RWPE1 (cell line): ENCODE data around the gene RBMS2.

Source experiments
- CTCF ChIA-PET: fragments of 350-600 bp; sonication (Branson Sonifier 250); formaldehyde crosslinking; extraction: SDS; loops from one replicate; lab custom pipeline; 2021; lab: Yijun Ruan, JAX
- POLR2A ChIA-PET: fragments of 400-600 bp; formaldehyde crosslinking; extraction: SDS; loops from one replicate; lab custom pipeline; 2020; ENCODE audit warnings: antibody characterized with exemption; ENCODE audit not compliant: low non-redundant PET; lab: Yijun Ruan, JAX
- DNase-seq: peaks from one replicate; pipeline ENCODE4 v3.0.0; 2012; ENCODE audit warnings: low spot score
- H3K27ac ChIP-seq: fragments of 450-650 bp; 2 replicates; pipeline ENCODE4 v1.5.1; 2017
- CTCF ChIP-seq: fragments of 450-650 bp; conservative IDR thresholded peaks from 2 replicates; pipeline ENCODE4 v1.5.1; 2017; ENCODE audit warnings: low read depth, mild to moderate bottlenecking

Gene RBMS2

GRCh38 chr12:56632701-56633467 lies 111.3 kb downstream of the RBMS2 start:
- TF ChIP-seq CTCF, result no peak
- ChIA-PET POLR2A (no interaction called here), CTCF (no interaction called here)
- H3K27ac ChIP-seq, result peak overlapping the region; percentile 95
- no peak for DNase-seq

DNA sequence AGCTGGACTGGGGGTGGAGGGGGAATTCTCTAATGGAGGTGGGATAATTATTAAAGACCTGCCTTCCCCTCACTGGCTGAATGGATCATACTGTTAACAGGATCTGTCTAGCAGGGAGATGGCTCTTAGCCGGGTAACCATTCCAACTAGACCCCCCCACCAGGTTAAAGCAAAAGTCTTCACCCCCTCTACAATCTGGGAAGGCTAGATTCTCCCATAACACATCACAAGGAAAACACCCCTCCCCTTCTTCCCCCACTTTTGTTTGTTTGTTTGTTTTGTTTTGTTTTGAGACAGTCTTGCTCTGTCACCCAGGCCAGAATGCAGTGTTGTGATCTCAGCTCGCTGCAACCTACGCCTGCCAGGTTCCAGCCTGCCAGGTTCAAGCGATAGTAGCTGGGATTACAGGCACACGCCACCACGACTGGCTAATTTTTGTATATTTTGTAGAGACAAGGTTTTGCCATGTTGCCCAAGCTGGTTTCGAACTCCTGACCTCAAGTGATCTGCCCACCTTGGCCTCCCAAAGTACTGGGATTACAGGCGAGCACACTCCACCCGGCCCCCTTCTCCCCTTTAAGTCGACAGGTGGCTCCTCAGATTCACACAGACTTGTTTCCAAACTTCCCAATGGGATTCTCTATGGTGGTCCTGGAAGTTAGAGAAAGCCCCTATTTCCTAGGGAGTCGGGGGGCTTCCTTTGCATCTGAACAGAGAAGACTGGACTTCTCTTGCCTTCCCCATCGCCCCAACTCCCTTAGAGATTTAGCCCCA lies 112.0 kb downstream of the RBMS2 start:
- CTCF ChIA-PET, result interaction anchor here (0.5 kb wide), 1 partner anchor 11 kb away, joined by 3 read pairs; no protein-coding TSS in a partner anchor
- POLR2A ChIA-PET, result interaction anchor here (0.8 kb wide), 1 partner anchor 32 kb away, joined by 3 read pairs; no protein-coding TSS in a partner anchor
- H3K27ac ChIP-seq, result peak overlapping the region; percentile 95
- TF ChIP-seq CTCF, result no peak
- no peak for DNase-seq

DNA sequence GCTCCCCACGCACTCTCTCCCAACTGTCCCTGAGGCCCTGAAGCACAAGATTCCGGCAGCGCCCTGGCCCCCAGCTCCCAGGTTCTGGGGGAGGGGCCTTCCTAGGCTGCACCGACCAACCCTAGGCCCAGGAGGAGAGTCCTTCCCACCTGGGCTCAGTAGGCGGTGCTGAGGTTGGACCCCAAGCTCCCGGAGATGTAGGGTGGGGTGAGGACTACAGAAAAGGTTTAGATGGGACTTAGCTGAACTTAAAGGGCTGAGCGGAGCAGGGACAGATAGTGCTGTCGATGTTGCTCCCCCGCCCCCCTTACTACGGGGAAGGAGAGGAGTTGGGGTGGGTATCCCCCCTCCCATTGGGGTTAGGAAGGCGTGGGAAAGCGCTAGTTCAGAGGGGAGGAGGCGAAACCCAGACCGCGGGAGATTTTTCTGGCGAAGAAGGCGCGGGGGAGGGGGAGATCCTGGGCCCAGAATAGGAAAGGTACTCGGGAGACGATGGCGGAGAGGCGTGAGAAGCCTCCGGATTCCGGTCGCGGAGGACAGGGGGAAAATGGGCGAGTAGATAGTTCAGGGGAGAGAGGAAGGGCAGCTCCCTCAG lies 112.7 kb downstream of the RBMS2 start:
- ChIA-PET CTCF (interaction anchor here (0.5 to 1.4 kb wide), 2 partner anchors 12 to 13 kb away, joined by 3 to 10 read pairs; no protein-coding TSS in a partner anchor), POLR2A (interaction anchor here (0.8 kb wide), 1 partner anchor 32 kb away, joined by 3 read pairs; no protein-coding TSS in a partner anchor)
- no peak for TF ChIP-seq CTCF
- peak; percentile 85 for DNase-seq
- H3K27ac ChIP-seq, result peak overlapping the region; percentile 95

DNA sequence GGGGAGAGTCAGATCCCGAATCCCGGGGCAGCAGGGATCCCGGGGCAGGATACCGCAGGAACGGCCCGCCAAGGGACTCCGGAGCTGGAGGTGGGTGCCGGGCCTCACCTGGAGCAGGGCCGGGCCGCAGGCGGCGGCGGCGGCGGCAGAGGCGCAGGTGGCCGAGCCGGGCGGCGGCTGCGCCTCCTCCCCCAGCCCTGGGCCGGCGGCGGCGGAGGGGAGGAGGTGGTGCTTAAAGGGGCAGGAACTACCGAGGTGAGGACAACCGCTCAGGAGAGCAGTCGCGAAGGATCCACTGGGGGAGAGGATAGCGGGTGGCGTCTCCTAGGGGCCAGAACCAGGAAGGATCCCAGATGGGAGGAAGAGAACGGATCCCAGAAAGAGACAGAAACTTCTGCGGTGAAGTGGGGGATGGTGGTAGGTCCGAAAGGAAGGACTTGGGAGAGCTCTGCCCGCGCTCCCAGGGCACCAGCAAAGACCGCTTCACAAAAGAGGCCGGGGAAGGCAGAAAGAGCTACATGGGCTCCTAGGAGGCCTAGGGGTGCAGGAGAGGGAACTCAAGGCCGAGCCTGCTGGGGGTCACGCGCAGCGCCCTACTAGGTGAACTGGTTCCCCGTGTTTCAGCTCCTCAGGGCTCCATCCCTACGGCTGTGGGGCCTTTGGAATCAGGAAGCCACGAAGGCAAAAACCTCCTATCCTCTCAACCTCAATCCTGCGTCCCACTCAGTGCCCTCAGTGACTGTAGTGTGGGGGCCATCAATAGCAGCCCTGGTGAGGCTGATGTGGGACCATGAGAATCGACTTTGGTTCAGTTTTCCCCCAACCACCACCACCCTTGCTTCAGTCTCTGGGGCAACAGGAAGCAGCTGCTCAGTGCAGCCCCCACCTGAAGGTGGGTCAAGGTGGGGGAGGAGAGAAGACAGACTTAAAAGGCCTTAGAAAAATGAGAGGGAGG lies 113.5 kb downstream of the RBMS2 start:
- CTCF ChIA-PET, result interaction anchor here (0.6 to 1.6 kb wide), 3 partner anchors 12 to 588 kb away, joined by 4 to 11 read pairs (median 10); no protein-coding TSS in a partner anchor
- peak; percentile 93 for DNase-seq
- H3K27ac ChIP-seq, result peak overlapping the region; percentile 95
- TF ChIP-seq CTCF, result peak; percentile 80
- POLR2A ChIA-PET, result no interaction called here

GRCh38 chr12:56635806-56636674 lies 114.4 kb downstream of the RBMS2 start:
- peak overlapping the region; percentile 95 for H3K27ac ChIP-seq
- POLR2A ChIA-PET, result interaction anchor here (1.1 kb wide), 1 partner anchor 10 kb away, joined by 3 read pairs; the partner anchor contains the start of gene ATP5F1B
- CTCF ChIA-PET, result interaction anchor here (0.5 to 1.6 kb wide), 20 partner anchors 8 to 589 kb away, joined by 3 to 11 read pairs (median 4); no protein-coding TSS in a partner anchor
- TF ChIP-seq CTCF, result no peak
- peak; percentile 91 for DNase-seq
